H1 (cell line): Measurements from ENCODE around the gene CABLES2. TPM values are rescaled to one million over a fixed set of nuclear protein-coding genes. Genes with fewer than 3 reads are reported as not detected.

Source experiments
- CTCF ChIA-PET: fragments of 300-600 bp; sonication (Branson Sonifier 250); formaldehyde crosslinking; loops from one replicate; lab custom pipeline; 2021; ENCODE audit not compliant: partially characterized antibody; lab: Charles Lee
- POLR2A ChIA-PET: fragments of 300-600 bp; sonication (Branson Sonifier 250); formaldehyde crosslinking; loops from one replicate; lab custom pipeline; 2021; ENCODE audit warnings: inconsistent platforms; ENCODE audit not compliant: partially characterized antibody; lab: Charles Lee
- DNase-seq, 2 experiments: peaks; one replicate each; pipeline versions ENCODE4 v3.0.0 to v3.0.0-alpha.2; 2010 to 2022; ENCODE audit warnings: low spot score in 2 of 2, low read depth in 1 of 2, mixed read lengths in 1 of 2
- FAIRE-seq: peaks from 2 replicates; lab custom pipeline; 2011; peaks lifted over from hg19 to GRCh38; lab: Jason Lieb, UNC
- H2AFZ ChIP-seq: 2 replicates; pipeline ENCODE4 v1.8.1; 2012; ENCODE audit warnings: low read length, inconsistent platforms
- H2AK5ac ChIP-seq: 2 replicates; pipeline ENCODE4 v1.6.1; 2013; ENCODE audit warnings: low read depth, low read length
- H2BK120ac ChIP-seq: replicated peaks from 2 replicates; pipeline ENCODE3; 2013; ENCODE audit warnings: low read depth, low read length, inconsistent platforms
- H2BK12ac ChIP-seq: 2 replicates; pipeline ENCODE4 v1.6.1; 2013; ENCODE audit warnings: low read depth, low read length
- H2BK15ac ChIP-seq: 2 replicates; pipeline ENCODE4 v1.6.1; 2013; ENCODE audit warnings: low read length
- H2BK20ac ChIP-seq: 2 replicates; pipeline ENCODE4 v1.6.1; 2013; ENCODE audit warnings: low read length
- H2BK5ac ChIP-seq: 2 replicates; pipeline ENCODE4 v1.6.1; 2013; ENCODE audit warnings: low read depth, low read length
- H3K14ac ChIP-seq: 2 replicates; pipeline ENCODE4 v1.6.1; 2013; ENCODE audit warnings: inconsistent platforms; ENCODE audit not compliant: insufficient read length
- H3K18ac ChIP-seq: 2 replicates; pipeline ENCODE4 v1.6.1; 2013; ENCODE audit warnings: low read length; ENCODE audit errors: extremely low read depth
- H3K23ac ChIP-seq: 2 replicates; pipeline ENCODE4 v1.6.1; 2013; ENCODE audit warnings: inconsistent platforms; ENCODE audit not compliant: insufficient read length
- H3K23me2 ChIP-seq: 2 replicates; pipeline ENCODE4 v1.6.1; 2013; ENCODE audit warnings: low read depth, low read length
- H3K27ac ChIP-seq: 2 replicates; pipeline ENCODE4 v1.6.1; 2011; ENCODE audit warnings: low read depth, low read length, inconsistent platforms
- H3K27me3 ChIP-seq, 4 experiments: replicated peaks in 1 of 4; 1 replicate in 1 of 4; 2 replicates in 3 of 4; pipeline versions ENCODE4 v1.6.1 to v1.8.1; 2011 to 2013; ENCODE audit warnings: low read length in 3 of 4, mild to moderate bottlenecking in 3 of 4, inconsistent platforms in 2 of 4, mixed read lengths in 2 of 4, moderate library complexity in 1 of 4; ENCODE audit not compliant: control insufficient read depth in 3 of 4, insufficient read depth in 3 of 4; ENCODE audit errors: extremely low read depth in 1 of 4
- H3K36me3 ChIP-seq, 4 experiments: 2 replicates each; pipeline versions ENCODE4 v1.6.1 to v1.8.1; 2011 to 2013; ENCODE audit warnings: mild to moderate bottlenecking in 4 of 4, low read length in 3 of 4, moderate library complexity in 2 of 4, control low read depth in 1 of 4, inconsistent platforms in 1 of 4; ENCODE audit not compliant: insufficient read depth in 4 of 4, control insufficient read depth in 2 of 4
- H3K4ac ChIP-seq: replicated peaks from 2 replicates; pipeline ENCODE3; 2013; ENCODE audit warnings: low read length, low read depth, mixed read lengths, inconsistent platforms; ENCODE audit not compliant: insufficient read length
- H3K4me1 ChIP-seq, 4 experiments: replicated peaks in 1 of 4; 1 replicate in 1 of 4; 2 replicates in 3 of 4; pipeline versions ENCODE4 v1.6.1 to v1.8.1; 2011 to 2013; ENCODE audit warnings: low read length in 3 of 4, inconsistent platforms in 2 of 4, mixed read lengths in 1 of 4; ENCODE audit not compliant: insufficient read depth in 4 of 4, control insufficient read depth in 3 of 4
- H3K4me2 ChIP-seq, 2 experiments: 2 replicates each; pipeline versions ENCODE4 v1.6.1 to v1.8.1; 2011 to 2013; ENCODE audit warnings: low read depth in 2 of 2, low read length in 2 of 2, control low read depth in 1 of 2, inconsistent platforms in 1 of 2, mild to moderate bottlenecking in 1 of 2; ENCODE audit not compliant: insufficient read depth in 1 of 2
- H3K4me3 ChIP-seq, 4 experiments: fragments of 200-600, 300-600 bp in 1 of 4; sonication (generic), shearing (Covaris generic), sonication (Bioruptor Twin) in 1 of 4; 2 replicates each; pipeline versions ENCODE4 v1.5.1 to v1.8.1; 2011 to 2016; ENCODE audit warnings: low read length in 4 of 4, low read depth in 3 of 4, control low read depth in 2 of 4, inconsistent platforms in 2 of 4, mild to moderate bottlenecking in 2 of 4, mixed read lengths in 1 of 4, moderate library complexity in 1 of 4; ENCODE audit not compliant: insufficient read depth in 2 of 4; ENCODE audit errors: extremely low read depth in 1 of 4
- H3K56ac ChIP-seq: replicated peaks from 2 replicates; pipeline ENCODE3; 2013; ENCODE audit warnings: low read depth, mild to moderate bottlenecking, mixed read lengths, low read length, inconsistent platforms; ENCODE audit not compliant: insufficient read length
- H3K79me1 ChIP-seq: 2 replicates; pipeline ENCODE4 v1.6.1; 2013; ENCODE audit warnings: low read depth, low read length, control low read depth
- H3K79me2 ChIP-seq, 2 experiments: 2 replicates each; pipeline versions ENCODE4 v1.6.1 to v1.8.1; 2012 to 2013; ENCODE audit warnings: low read length in 2 of 2, mild to moderate bottlenecking in 2 of 2, inconsistent platforms in 1 of 2; ENCODE audit not compliant: insufficient read depth in 2 of 2, control insufficient read depth in 1 of 2
- H3K9ac ChIP-seq, 4 experiments: replicated peaks in 1 of 4; 1 replicate in 1 of 4; 2 replicates in 3 of 4; pipeline versions ENCODE4 v1.6.1 to v1.8.1; 2011 to 2013; ENCODE audit warnings: low read depth in 3 of 4, low read length in 3 of 4, control low read depth in 2 of 4, mild to moderate bottlenecking in 2 of 4, moderate library complexity in 2 of 4, inconsistent platforms in 1 of 4; ENCODE audit errors: extremely low read depth in 1 of 4
- H3K9me3 ChIP-seq, 2 experiments: 2 replicates each; pipeline versions ENCODE4 v1.6.1 to v1.8.1; 2012 to 2013; ENCODE audit warnings: mild to moderate bottlenecking in 2 of 2, moderate library complexity in 2 of 2, control low read depth in 1 of 2, inconsistent platforms in 1 of 2, low read depth in 1 of 2, low read length in 1 of 2, mixed read lengths in 1 of 2; ENCODE audit not compliant: insufficient read depth in 2 of 2
- H4K20me1 ChIP-seq, 2 experiments: replicated peaks in 1 of 2; 2 replicates each; pipeline versions ENCODE3 to v1.8.1; 2011 to 2013; ENCODE audit warnings: inconsistent platforms in 2 of 2, low read length in 2 of 2, mild to moderate bottlenecking in 1 of 2; ENCODE audit not compliant: insufficient read depth in 2 of 2, control insufficient read depth in 1 of 2
- H4K5ac ChIP-seq: 2 replicates; pipeline ENCODE4 v1.6.1; 2013; ENCODE audit warnings: low read length, low read depth, mixed read lengths, inconsistent platforms; ENCODE audit not compliant: insufficient read length
- H4K8ac ChIP-seq: 2 replicates; pipeline ENCODE4 v1.8.0; 2013; ENCODE audit warnings: mild to moderate bottlenecking, moderate library complexity, low read length, inconsistent platforms; ENCODE audit not compliant: insufficient read depth; ENCODE audit errors: extremely low read depth
- H4K91ac ChIP-seq: replicated peaks from 2 replicates; pipeline ENCODE3; 2013; ENCODE audit warnings: low read length, mixed read lengths, inconsistent platforms; ENCODE audit not compliant: insufficient read length
- JUND ChIP-seq: IDR thresholded peaks from 2 replicates; pipeline ENCODE4 v1.6.1; 2011; ENCODE audit warnings: mild to moderate bottlenecking, improper control_type of control experiment, low read length
- RXRA ChIP-seq: IDR thresholded peaks from 2 replicates; pipeline ENCODE4 v1.6.1; 2011; ENCODE audit warnings: low read depth, mild to moderate bottlenecking, low read length, moderate library complexity; ENCODE audit not compliant: insufficient read depth
- WGBS, 2 experiments: shearing (Covaris generic) in 1 of 2; methylation state at CpG; one replicate each; pipeline versions ENCODE4 v1.1.6 to v1.1.7; 2013 to 2015; ENCODE audit warnings: low lambda C conversion rate in 2 of 2, mixed read lengths in 2 of 2, inconsistent platforms in 1 of 2, low coverage in 1 of 2, missing lambda C conversion rate in 1 of 2; ENCODE audit not compliant: insufficient replicate concordance in 2 of 2, insufficient coverage in 1 of 2, insufficient read length in 1 of 2; ENCODE audit errors: extremely low coverage in 1 of 2, missing lambda C conversion rate in 1 of 2; 5-methylcytosine and 5-hydroxymethylcytosine counted together
- polyA plus RNA-seq, 7 experiments: library from polyadenylated mRNA; depleted of rRNA in 3 of 7; stranded (reverse) in 5 of 7; unstranded in 2 of 7; fragments of >200 nt in 5 of 7; fragments of 200-250 nt in 2 of 7; gene quantifications; 1 replicate in 5 of 7; 2 replicates in 1 of 7; 4 replicates in 1 of 7; pipeline versions ENCODE4 v1.2.1 to v1.2.3, GENCODE V29; 2011 to 2013; ENCODE audit warnings: missing spikeins in 2 of 7, mixed read lengths in 2 of 7
- total RNA-seq: library from RNA; stranded (reverse); fragmentation: NEBNext Ultra II Directional; extraction: Animal tissue kit (Norgen Biotek cat#: 25700); gene quantifications from 2 replicates; pipeline ENCODE4 v1.2.1, GENCODE V29; 2021
- TF ChIP-seq, protein P1 (sequence below): IDR thresholded peaks from 2 replicates; pipeline ENCODE4 v1.6.1; 2012; ENCODE audit warnings: inconsistent platforms

The CABLES2 gene
- total and polyA plus RNA-seq, 2 of the 8 experiments (the other 6 are each of a cell fraction or from before 2014, with no cell fraction given) = 8.0 to 8.8 TPM

DNA sequence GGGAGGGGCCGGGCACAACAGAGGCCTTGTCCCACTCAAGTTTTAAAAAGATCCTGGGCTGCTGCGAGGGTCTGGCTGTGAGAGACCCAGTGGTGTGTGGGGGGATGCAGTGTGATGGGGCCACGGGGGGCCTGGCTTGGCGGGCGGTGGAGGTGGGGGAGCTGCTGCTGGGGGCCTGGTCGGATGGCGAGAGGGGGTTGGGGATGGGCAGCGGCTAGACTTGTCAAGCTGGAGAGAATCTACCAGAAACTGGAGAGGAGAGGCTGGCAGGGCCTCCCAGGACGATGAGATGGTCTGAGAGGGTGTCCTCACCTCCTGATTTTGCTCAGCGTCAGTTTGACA is 15.0 kb downstream of the CABLES2 start:
- Histone ChIP-seq H3K4ac (no peak overlapping the region), H2BK5ac (no peak overlapping the region), H2AK5ac (no peak overlapping the region), H3K56ac (no peak overlapping the region), H3K9me3 (no peaks in the 10 kb centered on the region), H3K23me2 (peaks cover 6% of the 10 kb centered on the region; the same call in 1 of the 2 replicates), H4K5ac (no peak overlapping the region), H3K18ac (no peak overlapping the region), H3K9ac (no peak overlapping the region), H3K79me2 (peaks cover 4 to 19% of the 10 kb centered on the region in 2 experiments; a peak in 3 of 4 replicates), H2BK15ac (no peak overlapping the region), H4K91ac (no peak overlapping the region), H3K4me2 (no peak overlapping the region), H3K4me1 (peaks cover 0 to 8% (median 2%) of the 10 kb centered on the region in 4 experiments; a peak in 5 of 7 replicates), H2AFZ (no peak overlapping the region), H4K20me1 (peaks cover 8 to 21% of the 10 kb centered on the region in 2 experiments), H3K23ac (no peak overlapping the region), H3K79me1 (peaks cover 10% of the 10 kb centered on the region), H3K27ac (no peak overlapping the region), H2BK20ac (no peak overlapping the region), H3K4me3 (no peak overlapping the region), H3K14ac (no peak overlapping the region), H3K36me3 (peaks cover 18 to 24% (median 21%) of the 10 kb centered on the region in 4 experiments), H2BK120ac (no peak overlapping the region), H2BK12ac (no peak overlapping the region), H3K27me3 (no peaks in the 10 kb centered on the region), H4K8ac (no peak overlapping the region)
- no peak for FAIRE-seq
- TF ChIP-seq, protein P1, sequence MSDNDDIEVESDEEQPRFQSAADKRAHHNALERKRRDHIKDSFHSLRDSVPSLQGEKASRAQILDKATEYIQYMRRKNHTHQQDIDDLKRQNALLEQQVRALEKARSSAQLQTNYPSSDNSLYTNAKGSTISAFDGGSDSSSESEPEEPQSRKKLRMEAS = no peak
- TF ChIP-seq RXRA = no peak
- TF ChIP-seq JUND = no peak
- no peak for DNase-seq
- 98% methylated on average over 10 of the region's 10 CpGs; no CpG with 5 or more reads in 1 of the 2 experiments for WGBS, 2 experiments
- CTCF ChIA-PET = interaction anchor here (1.3 to 9.6 kb wide), 5 partner anchors 9 to 46 kb away, joined by 3 to 103 read pairs (median 4); partner anchors contain the start of gene CABLES2
- POLR2A ChIA-PET = interaction anchor here (2.7 to 9.0 kb wide), 5 partner anchors 10 to 84 kb away, joined by 13 to 176 read pairs (median 96); partner anchors contain the start of genes ADRM1 and LAMA5
